Heart right ventricle (tissue), 16 donors: ENCODE results near the gene LSM3. TPM values are rescaled to one million over a fixed set of nuclear protein-coding genes. Genes with fewer than 3 reads are reported as not detected.

Experiments
- ATAC-seq, 8 donors: fragments of 200-7000 bp; cut with Tn5 transposase; one replicate each; pipeline ENCODE4 v1.9.1; 2020; ENCODE audit warnings: mild to moderate bottlenecking in 8 of 8, moderate library complexity in 8 of 8, moderate number of reproducible peaks in 1 of 8
- DNase-seq, 2 donors: peaks; one replicate each; pipeline ENCODE4 v3.0.0-alpha.2; 2020
- H3K27ac ChIP-seq, 10 donors: fragments of 200-600 bp; sonication (generic) in 2 of 10; one replicate each; pipeline versions ENCODE4 v1.5.0 to v1.8.0; 2020 to 2022; ENCODE audit warnings: mild to moderate bottlenecking in 3 of 10
- H3K27me3 ChIP-seq, 7 donors: fragments of 200-600 bp; one replicate each; pipeline ENCODE4 v1.8.0; 2021 to 2022; ENCODE audit warnings: mild to moderate bottlenecking in 2 of 7
- H3K36me3 ChIP-seq, 9 donors: fragments of 200-600 bp; sonication (generic) in 1 of 9; one replicate each; pipeline versions ENCODE4 v1.5.0 to v1.8.0; 2020 to 2022; ENCODE audit warnings: mild to moderate bottlenecking in 2 of 9
- H3K4me1 ChIP-seq, 9 donors: fragments of 200-600 bp; sonication (generic) in 1 of 9; one replicate each; pipeline versions ENCODE4 v1.5.0 to v1.8.0; 2020 to 2022; ENCODE audit warnings: mild to moderate bottlenecking in 4 of 9
- H3K4me3 ChIP-seq, 10 donors: fragments of 200-600 bp; sonication (generic) in 2 of 10; one replicate each; pipeline versions ENCODE4 v1.5.0 to v1.8.0; 2020 to 2022; ENCODE audit warnings: mild to moderate bottlenecking in 7 of 10, moderate library complexity in 2 of 10
- H3K9me3 ChIP-seq, 11 donors: fragments of 200-600 bp in 10 of 11; sonication (generic) in 2 of 11; one replicate each; pipeline versions ENCODE4 v1.5.0 to v1.8.0; 2013 to 2022; ENCODE audit warnings: mild to moderate bottlenecking in 2 of 11, control low read depth in 1 of 11, moderate library complexity in 1 of 11
- WGBS, 2 donors: extraction: QIAGEN DNeasy Blood & Tissue Kit; methylation state at CpG; one replicate each; pipeline ENCODE4 v1.1.7; 2013; ENCODE audit warnings: inconsistent platforms in 1 of 2; 5-methylcytosine and 5-hydroxymethylcytosine counted together
- intact Hi-C, 10 donors: fragments of 100-400 bp; cut with DNase I; formaldehyde crosslinking; loops; one replicate each; pipeline versions ENCODE4 v1.11.1 to v1.14.2; 2022
- polyA plus RNA-seq, 2 donors: library from polyadenylated mRNA; stranded (reverse); fragments of 200-250 nt; gene quantifications; one replicate each; pipeline ENCODE4 v1.2.3, GENCODE V29; 2013
- total RNA-seq, 10 donors: library from RNA; stranded (reverse); fragmentation: NEBNext Ultra II Directional in 3 of 10; extraction: Animal tissue kit (Norgen Biotek cat#: 25700) in 3 of 10; gene quantifications; one replicate each; pipeline versions ENCODE4 v1.2.1 to v1.2.4, GENCODE V29; 2021 to 2023
- TF ChIP-seq, protein P1 (sequence below), 9 donors: fragments of 200-600 bp; sonication (generic) in 2 of 9; IDR thresholded peaks; one replicate each; pipeline versions ENCODE4 v1.5.0 to v1.8.0; 2021 to 2022; ENCODE audit warnings: antibody characterized with exemption in 9 of 9, mild to moderate bottlenecking in 5 of 9, moderate library complexity in 1 of 9
- donor health status: Arrhythmogenic right ventricular cardiomyopathy.
- donor health status: ischemic (EF 13 %, LVEDD 7.1; RV severe dilation, severe dysfunction).
- donor health status: healthy with polysubstance abuse.
- donor health status: DM: no; HTN: yes; CAD: no.
- donor health status: DM: no; HTN: no; CAD: no.
- donor health status: ischemic (EF 25% LVEDD 6.9; RV normal size, moderate dysfunction).
- donor health status: ischemic (EF 25% LVEDD 5.7; RV mildly dilated, moderate dysfunction).
- donor health status: healthy.
- donor health status: DM: yes; HTN: yes; CAD: no.
- donor health status: Ischemic cardiomyopathy.
- donor health status: ischemic (EF 35%, LVEDD 5.7; RV mildly dilated, moderate dysfunction).
- donor health status: nonischemic (EF 11% LVEDD 7.7; RV severe dilation, severe dysfunction).
- donor health status: DM: yes; HTN: yes; CAD: no.
- donor health status: PGD.
- donor health status: ischemic (EF 29% LVEDD 5.4; RV normal size, mild dysfunction).
- donor health status: nonischemic (EF 23%, LVEDD 6.1; RV moderate dilation, normal function).

The LSM3 gene
- total and polyA plus RNA-seq, 12 donors = 5.6 to 18.0 (median 15.2) TPM

DNA sequence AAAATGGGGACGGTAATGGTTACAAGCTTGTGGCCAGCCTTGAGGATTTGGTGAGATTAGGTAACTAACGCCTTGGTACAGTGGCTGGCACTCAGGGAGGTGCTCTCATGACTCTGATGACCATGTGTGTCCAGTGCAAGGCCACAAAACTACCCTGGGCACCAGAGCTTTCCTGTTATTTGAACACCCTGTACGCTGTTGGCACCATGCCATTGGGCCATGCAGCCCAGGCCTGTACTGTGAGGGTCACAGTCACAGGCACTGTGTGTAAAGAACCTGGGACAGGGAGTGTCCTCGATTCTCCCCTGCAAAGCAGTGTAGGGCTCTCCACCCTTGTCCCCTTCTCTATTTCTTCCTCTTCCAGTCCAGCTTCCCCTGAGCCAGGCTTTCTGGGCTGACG is 47.5 kb upstream of the LSM3 start:
- intact Hi-C loops = no loop called here
- Histone ChIP-seq H3K36me3 (peaks cover 9 to 91% (median 65%) of the 10 kb centered on the region in 9 donors), H3K27ac (no peak overlapping the region), H3K27me3 (no peaks in the 10 kb centered on the region), H3K4me3 (no peak overlapping the region), H3K9me3 (no peaks in the 10 kb centered on the region), H3K4me1 (peaks cover 4 to 19% (median 17%) of the 10 kb centered on the region in 9 donors)
- whole genome bisulfite sequencing, 2 donors = 83 to 91% methylated on average over 5 of the region's 5 CpGs
- ATAC-seq (no peak), DNase-seq (no peak)
- TF ChIP-seq, protein P1, sequence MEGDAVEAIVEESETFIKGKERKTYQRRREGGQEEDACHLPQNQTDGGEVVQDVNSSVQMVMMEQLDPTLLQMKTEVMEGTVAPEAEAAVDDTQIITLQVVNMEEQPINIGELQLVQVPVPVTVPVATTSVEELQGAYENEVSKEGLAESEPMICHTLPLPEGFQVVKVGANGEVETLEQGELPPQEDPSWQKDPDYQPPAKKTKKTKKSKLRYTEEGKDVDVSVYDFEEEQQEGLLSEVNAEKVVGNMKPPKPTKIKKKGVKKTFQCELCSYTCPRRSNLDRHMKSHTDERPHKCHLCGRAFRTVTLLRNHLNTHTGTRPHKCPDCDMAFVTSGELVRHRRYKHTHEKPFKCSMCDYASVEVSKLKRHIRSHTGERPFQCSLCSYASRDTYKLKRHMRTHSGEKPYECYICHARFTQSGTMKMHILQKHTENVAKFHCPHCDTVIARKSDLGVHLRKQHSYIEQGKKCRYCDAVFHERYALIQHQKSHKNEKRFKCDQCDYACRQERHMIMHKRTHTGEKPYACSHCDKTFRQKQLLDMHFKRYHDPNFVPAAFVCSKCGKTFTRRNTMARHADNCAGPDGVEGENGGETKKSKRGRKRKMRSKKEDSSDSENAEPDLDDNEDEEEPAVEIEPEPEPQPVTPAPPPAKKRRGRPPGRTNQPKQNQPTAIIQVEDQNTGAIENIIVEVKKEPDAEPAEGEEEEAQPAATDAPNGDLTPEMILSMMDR (IDR thresholded peaks at IDR 0.05) = no peak

DNA sequence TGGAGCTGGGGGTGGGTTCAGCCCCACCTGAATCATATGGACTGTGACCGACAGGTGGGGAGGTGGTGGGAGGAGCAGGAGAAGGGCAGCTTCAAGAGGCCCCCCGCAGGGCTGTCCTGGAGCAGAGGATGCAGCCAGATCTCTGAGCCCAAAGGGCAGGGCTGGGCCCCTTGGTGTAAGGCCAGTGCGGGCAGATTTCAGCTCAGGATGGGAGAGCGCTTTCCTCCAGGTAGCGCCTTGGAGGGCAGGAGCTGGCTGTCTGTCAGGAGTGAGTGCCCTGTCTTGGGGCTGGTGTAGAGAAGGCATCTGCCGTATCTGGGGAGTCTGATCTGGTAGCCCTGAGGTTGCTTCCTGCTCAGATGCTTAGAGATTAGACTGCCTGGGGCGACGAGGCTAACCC is 46.5 kb upstream of the LSM3 start:
- peaks cover 9 to 100% (median 67%) of the 10 kb centered on the region in 9 donors for H3K36me3 ChIP-seq
- ATAC-seq (no peak), DNase-seq (no peak)
- TF ChIP-seq, protein P1 (IDR thresholded peaks at IDR 0.05) = no peak
- no peaks in the 10 kb centered on the region for H3K9me3 ChIP-seq
- no peaks in the 10 kb centered on the region for H3K27me3 ChIP-seq
- H3K4me3 ChIP-seq = no peak overlapping the region
- intact Hi-C loops = no loop called here
- 92 to 96% methylated on average over 8 of the region's 8 CpGs for WGBS, 2 donors
- H3K27ac ChIP-seq = no peak overlapping the region
- peaks cover 0 to 16% (median 13%) of the 10 kb centered on the region in 9 donors for H3K4me1 ChIP-seq

DNA sequence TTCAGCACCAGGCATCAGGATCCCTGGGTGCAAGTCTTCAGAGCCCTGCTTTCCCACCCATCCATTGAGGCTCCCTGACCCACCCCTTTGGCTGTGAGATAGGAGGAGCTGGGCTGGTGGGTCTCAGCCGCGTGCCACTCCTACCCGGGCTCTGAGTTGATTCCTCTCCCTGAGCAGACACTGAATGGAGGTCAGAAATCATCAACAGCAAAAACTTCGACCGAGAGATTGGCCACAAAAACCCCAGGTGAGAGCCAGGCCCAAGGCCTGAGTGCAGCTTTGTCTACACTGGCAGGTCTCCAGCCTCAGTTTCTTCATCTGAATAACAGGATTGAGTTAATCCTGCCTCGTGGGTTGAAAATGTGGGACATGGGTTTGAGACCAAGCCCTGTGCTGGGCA is 45.9 kb upstream of the LSM3 start:
- TF ChIP-seq, protein P1 (IDR thresholded peaks at IDR 0.05) = no peak
- Histone ChIP-seq H3K27ac (no peak overlapping the region), H3K9me3 (no peaks in the 10 kb centered on the region), H3K27me3 (no peaks in the 10 kb centered on the region), H3K4me3 (no peak overlapping the region), H3K36me3 (peaks cover 9 to 100% (median 67%) of the 10 kb centered on the region in 9 donors), H3K4me1 (peaks cover 0 to 14% (median 13%) of the 10 kb centered on the region in 9 donors)
- intact Hi-C loops = no loop called here
- DNase-seq (no peak), ATAC-seq (no peak)
- WGBS, 2 donors = 97% methylated on average over 6 of the region's 6 CpGs

DNA sequence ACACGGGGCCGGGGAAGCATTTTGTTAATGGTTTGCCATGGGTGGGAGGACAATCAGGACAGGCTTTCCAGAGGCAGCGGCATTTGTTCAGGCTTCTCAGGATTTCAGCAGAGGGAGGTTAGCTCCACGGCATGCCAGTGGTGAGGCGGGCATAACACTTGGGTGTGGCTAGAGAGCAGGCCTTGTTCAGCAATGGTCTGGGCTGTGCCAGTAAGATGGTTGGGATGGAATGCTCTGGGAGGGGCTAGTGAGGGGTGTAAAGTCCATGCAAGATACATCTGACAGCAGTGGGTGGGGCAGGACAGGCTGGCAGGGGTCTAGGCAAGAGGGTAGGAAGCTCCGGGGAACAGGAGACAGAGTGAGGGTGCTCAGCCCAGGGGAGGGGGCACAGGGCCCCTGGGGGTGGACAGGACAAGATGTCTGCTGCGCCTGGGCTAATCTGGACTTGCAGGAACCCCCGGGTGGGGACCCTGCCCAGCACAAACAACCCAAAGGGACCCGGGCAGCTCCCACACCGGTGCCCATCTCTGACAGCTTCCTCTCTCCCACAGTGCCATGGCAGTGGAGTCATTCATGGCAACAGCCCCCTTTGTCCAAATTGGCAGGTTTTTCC is 45.3 kb upstream of the LSM3 start:
- intact Hi-C loops = no loop called here
- ATAC-seq (no peak), DNase-seq (no peak)
- Histone ChIP-seq H3K4me3 (no peak overlapping the region), H3K27ac (no peak overlapping the region), H3K36me3 (peaks cover 9 to 100% (median 67%) of the 10 kb centered on the region in 9 donors), H3K9me3 (no peaks in the 10 kb centered on the region), H3K4me1 (peaks cover 0 to 18% (median 12%) of the 10 kb centered on the region in 9 donors), H3K27me3 (no peaks in the 10 kb centered on the region)
- WGBS, 2 donors = 94 to 96% methylated on average over 10 of the region's 10 CpGs
- TF ChIP-seq, protein P1 (IDR thresholded peaks at IDR 0.05) = no peak
